HCT116 (cell line): ENCODE results near the gene CNPY1. TPM values are rescaled to one million over a fixed set of nuclear protein-coding genes. Genes with fewer than 3 reads are reported as not detected.

Experiments used
- ATAC-seq: fragments of 200-7000 bp; cut with Tn5 transposase; 2 replicates; pipeline ENCODE4 v1.9.1; 2020; ENCODE audit warnings: mild to moderate bottlenecking, moderate library complexity
- BruUV-seq: library from RNA; stranded (reverse); fragments of 400-500 nt; replicated peaks from 2 replicates; lab custom pipeline; 2021; lab: Mats Ljungman, UMichigan
- CTCF ChIA-PET: fragments of 300-600 bp; sonication (Branson Sonifier 250); formaldehyde crosslinking; loops from one replicate; lab custom pipeline; 2021; ENCODE audit warnings: antibody characterized with exemption; lab: Charles Lee
- POLR2A ChIA-PET: fragments of 300-600, 350-600 bp; sonication (Branson Sonifier 250); formaldehyde crosslinking; loops from one replicate; lab custom pipeline; 2021; ENCODE audit warnings: antibody characterized with exemption; lab: Charles Lee
- RAD21 ChIA-PET, 2 experiments: fragments of 300-600 bp; sonication (Branson Sonifier 250); formaldehyde crosslinking; loops; one replicate each; lab custom pipeline; 2023; ENCODE audit warnings: low total read pairs in 2 of 2; ENCODE audit not compliant: uncharacterized antibody in 2 of 2, unreplicated experiment in 2 of 2, low non-redundant PET in 1 of 2; lab: Charles Lee
- DNase-seq: peaks from one replicate; pipeline ENCODE4 v3.0.0-alpha.2; 2010; ENCODE audit warnings: low read depth, low spot score
- H2AFZ ChIP-seq: fragments of 200-600 bp; shearing (Covaris generic), sonication (generic); 2 replicates; pipeline ENCODE4 v1.6.1; 2017; ENCODE audit warnings: low read depth, mixed run types, mixed read lengths, antibody characterized with exemption, low read length; ENCODE audit not compliant: poor library complexity, severe bottlenecking
- H3K27ac ChIP-seq: 2 replicates; pipeline ENCODE4 v1.5.1; 2012; ENCODE audit warnings: low read depth, low read length
- H3K27me3 ChIP-seq: fragments of 200-600 bp; sonication (generic); 2 replicates; pipeline ENCODE4 v1.6.1; 2016; ENCODE audit warnings: mixed run types, low read length, mixed read lengths; ENCODE audit not compliant: insufficient read depth
- H3K36me3 ChIP-seq, 2 experiments: fragments of 200-500 bp in 1 of 2; fragments of 200-600 bp in 1 of 2; sonication (Bioruptor generic) in 1 of 2; sonication (generic) in 1 of 2; 2 replicates each; pipeline versions ENCODE4 v1.5.1 to v1.6.1; 2014 to 2016; ENCODE audit warnings: low read length in 2 of 2, inconsistent platforms in 1 of 2, mixed read lengths in 1 of 2, mixed run types in 1 of 2; ENCODE audit not compliant: insufficient read depth in 2 of 2, control insufficient read depth in 1 of 2
- H3K4me1 ChIP-seq, 2 experiments: fragments of 200-600 bp in 1 of 2; sonication (generic) in 1 of 2; 2 replicates each; pipeline versions ENCODE4 v1.5.1 to v1.6.1; 2012 to 2017; ENCODE audit warnings: low read length in 2 of 2, inconsistent platforms in 1 of 2, mild to moderate bottlenecking in 1 of 2, mixed read lengths in 1 of 2, mixed run types in 1 of 2, moderate library complexity in 1 of 2; ENCODE audit not compliant: insufficient read depth in 2 of 2, control insufficient read depth in 1 of 2
- H3K4me2 ChIP-seq: fragments of 200-600 bp; sonication (generic); 2 replicates; pipeline ENCODE4 v1.6.1; 2017; ENCODE audit warnings: mixed run types, low read length, mixed read lengths
- H3K4me3 ChIP-seq, 2 experiments: fragments of 200-600 bp in 1 of 2; sonication (generic) in 1 of 2; replicated peaks in 1 of 2; 2 replicates each; pipeline ENCODE4 v1.5.1; 2011 to 2016; ENCODE audit warnings: low read length in 2 of 2, control low read depth in 1 of 2, low read depth in 1 of 2, mild to moderate bottlenecking in 1 of 2, mixed read lengths in 1 of 2, mixed run types in 1 of 2
- H3K79me2 ChIP-seq: fragments of 200-600 bp; sonication (generic); 2 replicates; pipeline ENCODE4 v1.6.1; 2017; ENCODE audit warnings: mild to moderate bottlenecking, mixed run types, low read length, moderate library complexity, mixed read lengths; ENCODE audit not compliant: insufficient read depth
- H3K9ac ChIP-seq: fragments of 200-600 bp; sonication (generic); 2 replicates; pipeline ENCODE4 v1.6.1; 2016; ENCODE audit warnings: low read length, mixed read lengths
- H3K9me2 ChIP-seq: fragments of 200-600 bp; sonication (generic), shearing (Covaris generic); 2 replicates; pipeline ENCODE4 v1.6.1; 2017; ENCODE audit warnings: mixed run types, mild to moderate bottlenecking, moderate library complexity; ENCODE audit not compliant: insufficient read depth
- H3K9me3 ChIP-seq, 2 experiments: fragments of 200-500 bp in 1 of 2; fragments of 200-600 bp in 1 of 2; sonication (Bioruptor generic) in 1 of 2; sonication (generic) in 1 of 2; 2 replicates each; pipeline ENCODE4 v1.6.1; 2014 to 2017; ENCODE audit warnings: low read length in 2 of 2, mixed read lengths in 2 of 2, inconsistent platforms in 1 of 2, low read depth in 1 of 2, mild to moderate bottlenecking in 1 of 2, mixed run types in 1 of 2, moderate library complexity in 1 of 2; ENCODE audit not compliant: control insufficient read depth in 1 of 2, insufficient read depth in 1 of 2
- H4K20me1 ChIP-seq: fragments of 200-600 bp; sonication (generic), shearing (Covaris generic); 2 replicates; pipeline ENCODE4 v1.6.1; 2017; ENCODE audit warnings: mixed run types, mild to moderate bottlenecking, moderate library complexity; ENCODE audit not compliant: insufficient read depth
- CEBPB ChIP-seq: IDR thresholded peaks from 2 replicates; pipeline ENCODE4 v1.6.1; 2012; ENCODE audit warnings: low read depth
- ELF1 ChIP-seq: IDR thresholded peaks from 2 replicates; pipeline ENCODE4 v1.6.1; 2012; ENCODE audit warnings: low read depth, borderline replicate concordance
- EZH2 ChIP-seq: fragments of 200-600 bp; sonication (generic); IDR thresholded peaks from 2 replicates; pipeline ENCODE4 v1.6.1; 2017; ENCODE audit warnings: antibody characterized with exemption, mixed run types
- POLR2AphosphoS5 ChIP-seq: IDR thresholded peaks from 2 replicates; pipeline ENCODE4 v1.6.1; 2011; ENCODE audit warnings: mild to moderate bottlenecking, low read depth, low read length, moderate library complexity
- SP1 ChIP-seq: IDR thresholded peaks from 2 replicates; pipeline ENCODE4 v1.6.1; 2012; ENCODE audit warnings: low read depth
- SRF ChIP-seq: IDR thresholded peaks from 2 replicates; pipeline ENCODE4 v1.6.1; 2012; ENCODE audit warnings: low read depth
- YY1 ChIP-seq: IDR thresholded peaks from 2 replicates; pipeline ENCODE4 v1.6.1; 2011; ENCODE audit warnings: low read length, low read depth, moderate library complexity, mild to moderate bottlenecking; ENCODE audit not compliant: insufficient replicate concordance; ENCODE audit errors: extremely low read depth
- ZNF274 ChIP-seq: fragments of 200-500 bp; sonication (Bioruptor generic); IDR thresholded peaks from 2 replicates; pipeline ENCODE4 v1.6.1; 2014; ENCODE audit warnings: mild to moderate bottlenecking, low read depth, low read length, inconsistent platforms
- intact Hi-C: fragments of 100-400 bp; cut with micrococcal nuclease; formaldehyde crosslinking; loops from 2 replicates; pipeline ENCODE4 v1.10.0; 2022
- total RNA-seq: library from RNA; stranded (reverse); gene quantifications from one replicate; pipeline ENCODE4 v1.2.1, GENCODE V29; 2021; ENCODE audit not compliant: unreplicated experiment
- TF ChIP-seq, protein P1 (sequence below): IDR thresholded peaks from 2 replicates; pipeline ENCODE4 v1.6.1; 2012

Gene CNPY1
- total RNA-seq, 1 experiment from 2014 or later, result not detected

DNA sequence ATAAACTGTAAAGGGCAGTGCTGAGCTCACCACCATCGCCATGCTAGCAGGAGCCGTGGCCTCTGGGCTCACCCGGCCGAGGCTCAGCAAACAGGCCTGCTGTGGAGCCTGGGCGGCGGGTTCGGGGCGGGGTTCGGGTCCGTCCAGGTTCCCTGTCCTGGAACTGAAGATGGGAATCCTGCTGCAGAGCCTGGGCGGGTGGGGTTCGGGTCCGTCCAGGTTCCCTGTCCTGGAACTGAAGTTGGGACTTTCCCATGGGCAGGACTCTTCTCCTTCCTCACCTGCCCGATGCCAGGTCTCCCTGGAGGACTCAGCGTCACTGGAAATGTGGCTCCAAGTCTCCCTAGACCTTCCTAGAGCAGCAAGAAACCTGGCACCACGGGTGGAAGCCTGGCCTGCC is 51.8 kb downstream of the CNPY1 start:
- intact Hi-C loops, result no loop called here
- ATAC-seq, result no peak
- Histone ChIP-seq H3K27ac (no peak overlapping the region), H3K79me2 (no peaks in the 10 kb centered on the region), H3K4me1 (no peaks in the 10 kb centered on the region), H2AFZ (no peak overlapping the region), H3K9me3 (no peaks in the 10 kb centered on the region), H3K9me2 (no peaks in the 10 kb centered on the region), H3K36me3 (no peaks in the 10 kb centered on the region), H3K4me2 (no peak overlapping the region), H4K20me1 (no peaks in the 10 kb centered on the region), H3K27me3 (peaks cover 11% of the 10 kb centered on the region; the same call in 1 of the 2 replicates), H3K4me3 (no peak overlapping the region), H3K9ac (no peak overlapping the region)
- RAD21 ChIA-PET, result no interaction called here
- CTCF ChIA-PET, result no interaction called here
- POLR2A ChIA-PET, result no interaction called here
- no peak for TF ChIP-seq CEBPB
- TF ChIP-seq SRF, result no peak
- no peak for TF ChIP-seq YY1
- TF ChIP-seq, protein P1, sequence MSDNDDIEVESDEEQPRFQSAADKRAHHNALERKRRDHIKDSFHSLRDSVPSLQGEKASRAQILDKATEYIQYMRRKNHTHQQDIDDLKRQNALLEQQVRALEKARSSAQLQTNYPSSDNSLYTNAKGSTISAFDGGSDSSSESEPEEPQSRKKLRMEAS, result no peak
- no peak for TF ChIP-seq ELF1
- BruUV-seq, result no TSS peak
- no peak for DNase-seq

DNA sequence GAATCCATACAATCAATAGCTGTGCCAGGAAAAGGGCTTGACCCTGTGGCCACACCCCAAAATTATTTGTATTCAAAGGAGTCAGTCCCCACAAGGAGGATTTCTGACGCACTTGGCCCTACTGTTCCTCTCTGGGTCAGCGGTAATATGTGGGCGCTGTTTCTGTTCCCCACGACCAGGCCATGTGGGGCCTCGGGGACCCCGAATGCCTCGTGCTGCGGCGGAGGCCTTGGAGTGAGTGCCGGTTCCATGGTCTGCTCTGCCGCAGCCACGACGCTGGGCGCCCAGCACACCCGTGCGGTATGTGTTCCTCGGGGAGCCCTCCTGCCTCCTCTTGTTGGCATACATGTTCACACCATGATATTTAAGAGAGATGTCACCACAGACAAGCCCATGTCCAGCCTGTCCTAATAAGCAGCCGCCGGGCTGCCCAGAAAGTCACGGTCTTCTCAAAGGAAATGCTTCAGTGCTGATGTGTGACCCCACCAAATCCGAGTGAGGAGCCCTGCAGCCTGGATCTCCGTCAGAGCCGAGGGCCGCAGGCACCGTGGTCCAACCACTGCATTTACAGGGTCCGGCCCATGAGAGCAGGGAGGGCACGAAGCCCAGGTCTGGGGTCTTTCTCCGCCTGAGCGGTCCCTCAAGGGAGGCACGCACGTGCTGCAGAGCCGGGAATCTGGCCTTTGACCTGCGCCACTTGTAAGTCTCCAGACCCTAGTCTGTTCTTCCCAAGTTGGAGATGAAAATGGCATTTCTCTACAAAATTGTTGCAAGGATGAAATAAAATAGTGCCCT is 52.4 kb downstream of the CNPY1 start:
- RAD21 ChIA-PET, result no interaction called here
- BruUV-seq, result no TSS peak
- Histone ChIP-seq H3K36me3 (no peaks in the 10 kb centered on the region), H2AFZ (no peak overlapping the region), H3K4me2 (no peak overlapping the region), H3K9me2 (no peaks in the 10 kb centered on the region), H3K27me3 (0 out of 2 replicates have a peak, but pooled peaks cover 8% of the 10 kb centered on the region), H3K9ac (no peak overlapping the region), H3K27ac (no peak overlapping the region), H3K4me1 (no peaks in the 10 kb centered on the region), H3K9me3 (no peaks in the 10 kb centered on the region), H3K79me2 (no peaks in the 10 kb centered on the region), H3K4me3 (no peak overlapping the region), H4K20me1 (no peaks in the 10 kb centered on the region)
- intact Hi-C loops, result no loop called here
- CTCF ChIA-PET, result no interaction called here
- POLR2A ChIA-PET, result no interaction called here
- DNase-seq, result no peak
- TF ChIP-seq POLR2AphosphoS5 (no peak), EZH2 (no peak), SP1 (no peak), ZNF274 (no peak)
- no peak for ATAC-seq
